ENCODE measurements around the gene USP47. TPM values are rescaled to one million over a fixed set of nuclear protein-coding genes. Genes with fewer than 3 reads are reported as not detected.
A peak's percentile ranks its signal among the peaks of the same experiment; 100 is the strongest.

The USP47 gene
- total and polyA plus RNA-seq, 5 experiments from 2014 or later = 38.2 to 77.0 (median 54.3) TPM

DNA sequence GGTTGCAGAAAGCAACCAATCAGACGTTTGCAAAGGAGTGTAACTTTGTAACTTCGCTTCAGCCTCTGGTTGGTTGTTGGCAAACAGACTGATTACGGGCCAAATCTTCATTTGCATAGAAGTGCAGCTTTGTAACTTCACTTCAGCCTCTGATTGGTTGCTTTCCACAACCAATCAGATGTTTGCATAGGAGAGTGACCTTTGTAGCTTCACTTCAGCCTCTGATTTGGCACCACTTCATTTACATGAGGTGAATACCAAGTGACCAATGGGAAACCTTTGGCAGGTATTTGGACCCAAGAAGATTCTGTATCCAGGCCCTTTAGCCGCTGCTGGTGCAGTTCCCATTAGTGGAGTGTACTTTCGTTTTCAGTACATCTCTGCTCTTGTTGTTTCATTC lies 16.0 kb downstream of the USP47 start:
- H3K4me1 Mint-ChIP-seq = peaks cover 21 to 83% (median 66%) of the 10 kb centered on the region in 4 donors
- no peak for DNase-seq
- peaks cover 0 to 2% (median 0%) of the 10 kb centered on the region in 3 donors for H3K36me3 Mint-ChIP-seq
- H3K27me3 Mint-ChIP-seq = no peaks in the 10 kb centered on the region
- POLR2A ChIA-PET = interaction anchor here (4.6 kb wide), 1 partner anchor 15 kb away, joined by 47 read pairs; the partner anchor contains the start of gene USP47
- H3K27ac Mint-ChIP-seq = peak overlapping the region in 8 of 10 donors; percentile 11 to 88 (median 60)
- H3K9me3 Mint-ChIP-seq = no peaks in the 10 kb centered on the region
- H3K4me3 Mint-ChIP-seq = peak overlapping the region in 9 of 10 donors; percentile 40 to 73 (median 58)
- peak in 1 of 2 donors; percentile 19 for ATAC-seq

DNA sequence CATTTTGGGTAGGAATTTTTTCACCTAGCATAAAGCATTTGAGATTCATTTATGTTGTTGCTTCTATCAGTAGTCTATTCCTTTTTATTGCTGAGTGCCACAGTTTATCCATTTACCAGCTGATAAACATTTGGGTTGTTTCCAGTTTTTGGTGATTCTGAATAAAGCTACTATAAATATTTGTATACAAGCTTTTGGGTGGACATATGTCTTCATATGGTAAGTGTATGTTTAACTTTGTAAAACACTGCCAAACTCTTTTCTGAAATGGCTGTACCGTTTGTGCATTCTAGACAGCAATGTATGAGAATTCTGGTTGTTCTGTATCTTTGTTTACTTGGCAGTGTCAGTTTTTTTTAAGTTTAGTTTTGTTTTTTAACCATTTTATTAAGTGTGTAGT lies 16.9 kb downstream of the USP47 start:
- Mint-ChIP-seq H3K36me3 (peaks cover 0 to 2% (median 0%) of the 10 kb centered on the region in 3 donors), H3K4me3 (peak overlapping the region in 9 of 10 donors; percentile 4 to 67 (median 54)), H3K9me3 (no peaks in the 10 kb centered on the region), H3K4me1 (peaks cover 16 to 83% (median 58%) of the 10 kb centered on the region in 4 donors), H3K27me3 (no peaks in the 10 kb centered on the region), H3K27ac (peak overlapping the region; percentile 4 to 86 (median 62))
- POLR2A ChIA-PET = interaction anchor here (0.6 kb wide), 1 partner anchor 51 kb away, joined by 3 read pairs; no protein-coding TSS in a partner anchor
- ATAC-seq (no peak), DNase-seq (no peak)

GRCh38 chr11:11860103-11860979 lies 18.6 kb downstream of the USP47 start:
- Mint-ChIP-seq H3K27ac (peak overlapping the region in 6 of 10 donors; percentile 9 to 73 (median 50)), H3K4me1 (peaks cover 26 to 81% (median 59%) of the 10 kb centered on the region in 4 donors), H3K9me3 (no peaks in the 10 kb centered on the region), H3K4me3 (peak overlapping the region in 3 of 10 donors; percentile 7 to 30 (median 16)), H3K36me3 (peaks cover 0 to 2% (median 0%) of the 10 kb centered on the region in 3 donors), H3K27me3 (no peaks in the 10 kb centered on the region)
- ATAC-seq (no peak), DNase-seq (no peak)
- POLR2A ChIA-PET = interaction anchor here (1.0 kb wide), 2 partner anchors 18 to 19 kb away, joined by 4 read pairs; partner anchors contain the start of gene USP47

DNA sequence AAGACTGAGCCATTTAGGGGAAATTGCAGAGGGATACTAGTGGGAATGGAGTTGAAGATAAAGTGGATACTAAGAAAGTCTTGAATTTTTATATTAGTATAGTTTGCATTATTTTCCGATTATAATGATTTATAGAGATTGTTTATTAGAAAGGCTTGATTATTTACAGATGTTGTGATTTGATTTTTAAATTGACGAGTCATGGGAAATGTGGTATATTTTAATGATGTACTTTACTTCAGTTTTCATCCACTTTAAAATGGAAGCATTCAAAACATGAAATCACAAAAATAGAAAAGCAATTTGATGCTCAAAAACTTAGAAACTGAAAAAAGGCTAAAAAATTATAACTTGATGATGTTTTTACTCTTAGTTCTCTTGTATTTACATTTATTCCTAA lies 21.2 kb downstream of the USP47 start:
- Mint-ChIP-seq H3K4me3 (no peak overlapping the region), H3K9me3 (peaks cover 0 to 4% (median 0%) of the 10 kb centered on the region in 9 donors), H3K36me3 (peaks cover 2 to 14% (median 4%) of the 10 kb centered on the region in 3 donors), H3K27me3 (no peaks in the 10 kb centered on the region), H3K27ac (peak overlapping the region in 2 of 10 donors; percentile 8 to 15), H3K4me1 (peaks cover 30 to 79% (median 57%) of the 10 kb centered on the region in 4 donors)
- DNase-seq (no peak), ATAC-seq (no peak)
- POLR2A ChIA-PET = no interaction called here

GRCh38 chr11:11864332-11864731 lies 22.6 kb downstream of the USP47 start:
- Mint-ChIP-seq H3K27me3 (no peaks in the 10 kb centered on the region), H3K4me1 (peaks cover 25 to 78% (median 55%) of the 10 kb centered on the region in 4 donors), H3K36me3 (peaks cover 2 to 14% (median 4%) of the 10 kb centered on the region in 3 donors), H3K4me3 (peak overlapping the region in 4 of 10 donors; percentile 2 to 49 (median 12)), H3K9me3 (peaks cover 0 to 6% (median 0%) of the 10 kb centered on the region in 9 donors), H3K27ac (peak overlapping the region in 3 of 10 donors; percentile 12 to 57 (median 38))
- DNase-seq (no peak), ATAC-seq (peak; percentile 33 to 44)
- POLR2A ChIA-PET = no interaction called here

DNA sequence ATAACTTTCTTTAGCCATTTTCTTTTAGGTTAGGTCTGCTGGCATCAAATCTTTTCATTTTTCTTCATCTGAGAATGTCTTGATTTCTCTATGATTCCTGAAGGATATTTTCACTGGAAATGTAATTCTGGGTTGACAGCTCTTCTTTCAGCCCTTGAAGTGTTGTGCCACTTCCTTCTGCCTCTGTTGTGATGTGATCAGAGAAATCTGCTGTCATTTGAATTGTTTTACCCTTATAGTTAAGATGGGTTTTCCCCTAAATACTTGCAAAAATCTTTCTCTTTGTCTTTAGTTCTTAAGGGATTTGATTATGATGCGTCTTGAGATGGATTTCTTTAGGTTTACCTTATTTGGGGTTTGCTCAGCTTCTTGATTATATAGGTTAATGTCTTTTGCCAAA lies 23.0 kb downstream of the USP47 start:
- H3K9me3 Mint-ChIP-seq = peaks cover 0 to 6% (median 0%) of the 10 kb centered on the region in 9 donors
- POLR2A ChIA-PET = no interaction called here
- peaks cover 2 to 12% (median 4%) of the 10 kb centered on the region in 3 donors for H3K36me3 Mint-ChIP-seq
- H3K4me3 Mint-ChIP-seq = peak overlapping the region in 9 of 10 donors; percentile 19 to 60 (median 50)
- H3K4me1 Mint-ChIP-seq = peaks cover 25 to 80% (median 55%) of the 10 kb centered on the region in 4 donors
- DNase-seq (peak in 2 of 10 donors; percentile 27 to 41), ATAC-seq (peak; percentile 76 to 95)
- peak overlapping the region in 7 of 10 donors; percentile 15 to 65 (median 31) for H3K27ac Mint-ChIP-seq
- no peaks in the 10 kb centered on the region for H3K27me3 Mint-ChIP-seq

DNA sequence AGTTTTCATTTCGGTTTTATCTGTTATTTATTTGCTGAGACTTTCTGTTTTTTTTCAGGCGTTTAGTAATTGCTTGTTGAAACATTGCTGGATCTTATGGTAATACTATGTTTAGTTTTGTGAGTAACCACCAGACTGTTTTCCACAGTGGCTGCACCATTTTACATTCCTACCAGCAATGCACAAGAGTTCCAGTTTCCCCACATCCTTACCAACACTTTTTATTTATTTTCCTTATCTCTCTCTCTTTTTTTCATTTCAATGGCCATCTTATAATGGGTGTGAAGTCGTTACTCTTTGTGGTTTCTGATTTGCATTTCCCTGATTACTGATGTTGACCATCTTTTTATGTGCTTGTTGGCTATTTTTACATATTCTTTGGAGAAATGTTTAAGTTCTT lies 23.7 kb downstream of the USP47 start:
- POLR2A ChIA-PET = no interaction called here
- H3K4me3 Mint-ChIP-seq = peak overlapping the region in 8 of 10 donors; percentile 19 to 60 (median 50)
- H3K36me3 Mint-ChIP-seq = peaks cover 2 to 11% (median 4%) of the 10 kb centered on the region in 3 donors
- DNase-seq (no peak), ATAC-seq (no peak)
- peaks cover 0 to 6% (median 0%) of the 10 kb centered on the region in 9 donors for H3K9me3 Mint-ChIP-seq
- H3K27me3 Mint-ChIP-seq = no peaks in the 10 kb centered on the region
- peak overlapping the region in 5 of 10 donors; percentile 15 to 65 (median 29) for H3K27ac Mint-ChIP-seq
- peaks cover 27 to 81% (median 58%) of the 10 kb centered on the region in 4 donors for H3K4me1 Mint-ChIP-seq

GRCh38 chr11:11866203-11866602 lies 24.4 kb downstream of the USP47 start:
- Mint-ChIP-seq H3K27ac (peak overlapping the region in 5 of 10 donors; percentile 12 to 55 (median 45)), H3K4me3 (peak overlapping the region in 7 of 10 donors; percentile 1 to 50 (median 24))
- POLR2A ChIA-PET = no interaction called here

GRCh38 chr11:11867720-11868119 lies 25.9 kb downstream of the USP47 start:
- no peak for ATAC-seq
- peak overlapping the region in 6 of 10 donors; percentile 16 to 56 (median 37) for H3K4me3 Mint-ChIP-seq
- peaks cover 44 to 87% (median 74%) of the 10 kb centered on the region in 4 donors for H3K4me1 Mint-ChIP-seq
- H3K27me3 Mint-ChIP-seq = no peaks in the 10 kb centered on the region
- H3K9me3 Mint-ChIP-seq = peaks cover 0 to 6% (median 0%) of the 10 kb centered on the region in 9 donors
- no peak for DNase-seq
- peaks cover 2 to 11% (median 4%) of the 10 kb centered on the region in 3 donors for H3K36me3 Mint-ChIP-seq
- peak overlapping the region in 2 of 10 donors; percentile 8 to 21 for H3K27ac Mint-ChIP-seq
- POLR2A ChIA-PET = no interaction called here

More at GRCh38 chr11:11866203-11866602, 24.4 kb downstream of the USP47 start:
- peaks cover 32 to 83% (median 63%) of the 10 kb centered on the region in 4 donors for H3K4me1 Mint-ChIP-seq
- ATAC-seq = no peak
- no peaks in the 10 kb centered on the region for H3K27me3 Mint-ChIP-seq
- peaks cover 0 to 6% (median 0%) of the 10 kb centered on the region in 9 donors for H3K9me3 Mint-ChIP-seq
- DNase-seq = no peak
- peaks cover 2 to 11% (median 4%) of the 10 kb centered on the region in 3 donors for H3K36me3 Mint-ChIP-seq

- Mint-ChIP-seq H3K9me3 (peaks cover 0 to 4% (median 0%) of the 10 kb centered on the region in 9 donors), H3K27ac (peak overlapping the region in 8 of 10 donors; percentile 2 to 82 (median 38)), H3K27me3 (no peaks in the 10 kb centered on the region), H3K36me3 (peaks cover 3 to 27% (median 4%) of the 10 kb centered on the region in 3 donors), H3K4me1 (peaks cover 30 to 77% (median 69%) of the 10 kb centered on the region in 4 donors), H3K4me3 (peak overlapping the region; percentile 0 to 74 (median 58))
- POLR2A ChIA-PET = no interaction called here
- no peak for DNase-seq
- peak; percentile 36 to 44 for ATAC-seq
These were observed 30.2 kb downstream of the USP47 start for GRCh38 chr11:11871991-11872401.

DNA sequence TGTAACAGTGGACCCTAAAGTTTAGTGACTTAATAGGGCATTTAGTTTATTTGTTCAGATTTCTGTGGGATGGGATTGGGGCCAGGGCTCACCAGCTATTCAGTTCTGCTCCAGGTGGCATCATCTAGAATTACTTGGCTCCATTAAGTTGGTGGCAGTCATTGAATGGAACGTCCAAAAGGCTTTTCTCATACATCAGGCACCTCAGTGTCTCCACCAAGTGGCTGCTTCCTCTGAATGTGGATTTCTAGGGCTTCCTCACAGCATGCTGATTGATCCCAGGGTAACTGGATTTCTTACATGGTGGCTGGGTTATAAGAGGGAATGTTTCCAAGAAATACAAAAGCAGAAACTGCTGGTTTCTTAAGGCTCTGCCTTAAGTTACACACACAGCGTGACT lies 34.7 kb downstream of the USP47 start:
- ATAC-seq (no peak), DNase-seq (no peak)
- Mint-ChIP-seq H3K27me3 (no peaks in the 10 kb centered on the region), H3K4me3 (peak overlapping the region in 2 of 10 donors; percentile 2 to 20), H3K9me3 (no peaks in the 10 kb centered on the region), H3K36me3 (peaks cover 0 to 34% (median 2%) of the 10 kb centered on the region in 3 donors), H3K4me1 (peaks cover 29 to 64% (median 61%) of the 10 kb centered on the region in 4 donors), H3K27ac (peak overlapping the region in 1 of 10 donors; percentile 17)
- POLR2A ChIA-PET = interaction anchor here (0.7 to 1.0 kb wide), 2 partner anchors 9 to 27 kb away, joined by 3 read pairs; no protein-coding TSS in a partner anchor

DNA sequence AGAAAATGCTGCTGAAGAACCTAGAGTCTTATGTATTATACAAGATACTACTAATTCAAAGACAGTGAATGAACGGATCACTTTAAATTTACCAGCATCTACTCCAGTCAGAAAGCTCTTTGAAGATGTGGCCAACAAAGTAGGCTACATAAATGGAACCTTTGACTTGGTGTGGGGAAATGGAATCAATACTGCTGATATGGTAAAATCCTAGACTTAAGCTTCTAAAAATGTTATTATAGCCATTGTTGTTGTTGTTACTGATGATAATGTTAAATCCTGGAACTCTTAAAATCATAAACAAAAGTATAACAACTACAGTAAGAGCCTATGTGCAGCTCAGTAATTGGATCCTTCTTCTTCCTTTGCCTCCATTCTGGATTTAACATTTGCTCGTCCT lies 38.4 kb downstream of the USP47 start:
- Mint-ChIP-seq H3K27ac (no peak overlapping the region), H3K4me1 (peaks cover 24 to 67% (median 62%) of the 10 kb centered on the region in 4 donors), H3K36me3 (peaks cover 5 to 56% (median 10%) of the 10 kb centered on the region in 3 donors), H3K9me3 (no peaks in the 10 kb centered on the region), H3K4me3 (no peak overlapping the region), H3K27me3 (no peaks in the 10 kb centered on the region)
- no peak for DNase-seq
- POLR2A ChIA-PET = interaction anchor here (0.6 kb wide), 1 partner anchor 1010 kb away, joined by 3 read pairs; no protein-coding TSS in a partner anchor
- ATAC-seq = no peak

Measured in naive thymus-derived CD8-positive, alpha-beta T cell (primary cell).